Subcutaneous adipose tissue (tissue), 4 donors: ENCODE data around the gene CBX8. TPM values are rescaled to one million over a fixed set of nuclear protein-coding genes. Genes with fewer than 3 reads are reported as not detected.

Experiments
- total RNA-seq, 4 donors: library from RNA; depleted of rRNA; stranded (reverse); fragments of >200 nt; gene quantifications; one replicate each; pipeline ENCODE4 v1.1.0, GENCODE V29; 2016
- TF ChIP-seq, protein P1 (sequence below): fragments of 450-650 bp; IDR thresholded peaks from one replicate; pipeline ENCODE4 v1.5.1; 2016; ENCODE audit warnings: low read depth, mild to moderate bottlenecking, control low read depth, antibody characterized with exemption, moderate library complexity

Gene CBX8
- total RNA-seq, 4 donors from 2014 or later: 0.68 to 3.6 (median 1.5) TPM

DNA sequence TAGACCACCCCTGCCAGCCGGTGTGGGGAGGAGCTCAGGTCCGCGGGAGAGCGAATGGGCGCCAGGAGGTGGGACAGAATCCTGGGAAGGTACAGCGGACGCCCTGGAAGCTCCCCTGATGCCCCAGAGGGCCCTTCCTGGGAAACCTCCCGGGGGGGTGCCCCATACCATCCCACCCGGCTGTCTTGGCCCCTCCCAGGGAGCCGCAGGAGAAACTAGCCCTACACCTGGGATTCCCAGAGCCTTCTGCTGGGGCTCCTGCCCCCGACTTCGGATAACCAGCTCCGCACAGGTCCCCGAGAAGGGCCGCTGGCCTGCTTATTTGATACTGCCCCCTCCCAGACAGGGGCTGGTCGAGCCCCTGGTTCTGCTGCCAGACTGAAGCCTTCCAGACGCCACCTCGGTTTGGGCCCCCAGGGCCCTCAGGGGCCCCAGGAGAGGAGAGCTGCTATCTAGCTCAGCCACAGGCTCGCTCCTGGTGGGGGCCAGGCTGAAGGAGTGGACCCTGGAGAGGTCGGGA is 45.3 kb upstream of the CBX8 start:
- TF ChIP-seq, protein P1, sequence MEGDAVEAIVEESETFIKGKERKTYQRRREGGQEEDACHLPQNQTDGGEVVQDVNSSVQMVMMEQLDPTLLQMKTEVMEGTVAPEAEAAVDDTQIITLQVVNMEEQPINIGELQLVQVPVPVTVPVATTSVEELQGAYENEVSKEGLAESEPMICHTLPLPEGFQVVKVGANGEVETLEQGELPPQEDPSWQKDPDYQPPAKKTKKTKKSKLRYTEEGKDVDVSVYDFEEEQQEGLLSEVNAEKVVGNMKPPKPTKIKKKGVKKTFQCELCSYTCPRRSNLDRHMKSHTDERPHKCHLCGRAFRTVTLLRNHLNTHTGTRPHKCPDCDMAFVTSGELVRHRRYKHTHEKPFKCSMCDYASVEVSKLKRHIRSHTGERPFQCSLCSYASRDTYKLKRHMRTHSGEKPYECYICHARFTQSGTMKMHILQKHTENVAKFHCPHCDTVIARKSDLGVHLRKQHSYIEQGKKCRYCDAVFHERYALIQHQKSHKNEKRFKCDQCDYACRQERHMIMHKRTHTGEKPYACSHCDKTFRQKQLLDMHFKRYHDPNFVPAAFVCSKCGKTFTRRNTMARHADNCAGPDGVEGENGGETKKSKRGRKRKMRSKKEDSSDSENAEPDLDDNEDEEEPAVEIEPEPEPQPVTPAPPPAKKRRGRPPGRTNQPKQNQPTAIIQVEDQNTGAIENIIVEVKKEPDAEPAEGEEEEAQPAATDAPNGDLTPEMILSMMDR: no peak

DNA sequence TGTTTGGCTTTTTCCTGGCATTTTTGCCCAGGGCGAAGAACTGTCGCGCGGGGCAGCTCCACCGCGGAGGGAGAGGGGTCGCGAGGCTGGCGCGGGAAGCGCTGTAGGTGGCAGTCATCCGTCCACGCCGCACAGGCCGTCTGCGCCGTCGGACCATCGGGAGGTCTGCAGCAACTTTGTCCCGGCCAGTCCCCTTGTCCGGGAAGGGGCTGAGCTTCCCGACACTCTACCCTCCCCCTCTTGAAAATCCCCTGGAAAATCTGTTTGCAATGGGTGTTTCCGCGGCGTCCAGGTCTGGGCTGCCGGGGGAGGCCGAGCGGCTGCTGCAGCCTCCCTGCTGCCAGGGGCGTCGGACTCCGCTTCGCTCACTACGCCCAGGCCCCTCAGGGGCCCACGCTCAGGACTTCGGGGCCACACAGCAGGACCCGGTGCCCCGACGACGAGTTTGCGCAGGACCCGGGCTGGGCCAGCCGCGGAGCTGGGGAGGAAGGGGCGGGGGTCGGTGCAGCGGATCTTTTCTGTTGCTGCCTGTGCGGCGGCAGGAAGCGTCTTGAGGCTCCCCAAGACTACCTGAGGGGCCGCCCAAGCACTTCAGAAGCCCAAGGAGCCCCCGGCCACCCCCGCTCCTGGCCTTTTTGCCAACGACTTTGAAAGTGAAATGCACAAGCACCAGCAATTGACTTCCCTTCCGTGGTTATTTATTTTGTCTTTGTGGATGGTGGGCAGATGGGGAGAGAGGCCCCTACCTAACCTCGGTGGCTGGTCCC is 44.7 kb upstream of the CBX8 start:
- TF ChIP-seq, protein P1: no peak

DNA sequence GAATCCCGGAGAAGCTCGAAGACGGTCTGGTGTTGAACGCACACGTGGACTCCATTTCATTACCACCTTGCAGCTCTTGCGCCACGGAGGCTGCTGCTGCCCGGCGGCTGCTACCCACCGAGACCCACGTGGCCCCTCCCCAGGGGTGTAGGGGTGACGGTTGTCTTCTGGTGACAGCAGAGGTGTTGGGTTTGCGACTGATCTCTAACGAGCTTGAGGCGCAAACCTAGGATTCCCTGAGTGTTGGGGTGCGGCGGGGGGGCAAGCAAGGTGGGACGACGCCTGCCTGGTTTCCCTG is 44.1 kb upstream of the CBX8 start:
- TF ChIP-seq, protein P1: no peak

DNA sequence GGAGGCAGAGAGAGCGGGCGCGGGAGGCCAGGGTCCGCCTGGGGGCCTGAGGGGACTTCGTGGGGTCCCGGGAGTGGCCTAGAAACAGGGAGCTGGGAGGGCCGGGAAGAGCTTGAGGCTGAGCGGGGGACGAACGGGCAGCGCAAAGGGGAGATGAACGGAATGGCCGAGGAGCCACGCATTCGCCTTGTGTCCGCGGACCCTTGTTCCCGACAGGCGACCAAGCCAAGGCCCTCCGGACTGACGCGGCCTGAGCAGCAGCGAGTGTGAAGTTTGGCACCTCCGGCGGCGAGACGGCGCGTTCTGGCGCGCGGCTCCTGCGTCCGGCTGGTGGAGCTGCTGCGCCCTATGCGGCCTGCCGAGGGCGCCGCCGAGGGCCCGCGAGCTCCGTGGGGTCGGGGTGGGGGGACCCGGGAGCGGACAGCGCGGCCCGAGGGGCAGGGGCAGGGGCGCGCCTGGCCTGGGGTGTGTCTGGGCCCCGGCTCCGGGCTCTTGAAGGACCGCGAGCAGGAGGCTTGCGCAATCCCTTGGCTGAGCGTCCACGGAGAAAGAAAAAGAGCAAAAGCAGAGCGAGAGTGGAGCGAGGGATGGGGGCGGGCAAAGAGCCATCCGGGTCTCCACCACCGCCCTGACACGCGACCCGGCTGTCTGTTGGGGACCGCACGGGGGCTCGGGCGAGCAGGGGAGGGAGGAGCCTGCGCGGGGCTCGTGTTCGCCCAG is 43.6 kb upstream of the CBX8 start:
- TF ChIP-seq, protein P1: no peak

DNA sequence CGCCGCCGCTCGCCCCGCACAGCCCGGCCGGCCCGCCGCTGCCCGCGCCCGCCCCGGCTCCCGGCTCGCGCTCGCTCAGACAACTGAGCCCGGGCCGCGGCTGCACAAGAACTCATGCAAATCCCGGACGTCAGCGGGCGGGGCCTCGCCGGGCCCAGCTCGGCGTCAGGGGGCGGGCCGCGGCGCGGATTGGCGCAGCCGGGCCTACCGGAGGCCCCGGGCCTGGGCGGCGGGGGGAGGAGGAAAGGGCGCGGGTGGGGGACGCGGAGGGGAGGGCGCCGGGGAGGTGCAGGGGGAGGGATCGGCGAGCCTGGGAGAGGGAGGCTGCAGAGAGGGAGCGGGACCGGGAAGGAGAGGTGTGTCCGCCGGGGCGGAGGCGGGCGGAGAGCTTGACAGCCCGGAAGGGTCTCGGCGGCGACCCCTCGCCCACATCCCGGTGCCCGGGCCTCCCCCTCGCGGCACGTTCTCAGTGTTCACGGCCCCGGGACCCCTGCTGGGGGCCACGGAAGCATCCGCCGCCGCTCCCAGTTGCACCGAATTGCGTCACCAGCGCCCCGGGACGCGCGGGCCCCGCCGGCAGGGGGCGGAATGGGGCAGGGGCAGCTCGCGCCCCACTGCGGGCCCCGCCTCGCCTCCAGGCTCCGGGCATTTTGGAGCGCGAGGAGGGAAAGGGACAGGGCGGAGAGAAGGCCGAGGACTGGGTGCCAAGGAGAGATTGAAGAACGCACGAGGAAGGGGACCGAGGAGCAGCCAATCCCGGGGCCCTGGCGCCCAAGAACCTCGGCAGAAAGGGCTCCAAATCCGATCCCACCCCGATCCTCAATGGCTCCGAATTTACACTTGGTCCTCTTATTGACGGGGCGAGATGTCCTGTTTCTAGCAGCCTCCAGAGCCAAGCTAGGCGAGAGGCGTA is 42.7 kb upstream of the CBX8 start, which contains the start of gene CBX4:
Gene CBX4, minus strand, starts transcription at position 85 of the 913 bp plus-strand sequence. CDS start 189 bp downstream, outside the sequence.
- TF ChIP-seq, protein P1: no peak

DNA sequence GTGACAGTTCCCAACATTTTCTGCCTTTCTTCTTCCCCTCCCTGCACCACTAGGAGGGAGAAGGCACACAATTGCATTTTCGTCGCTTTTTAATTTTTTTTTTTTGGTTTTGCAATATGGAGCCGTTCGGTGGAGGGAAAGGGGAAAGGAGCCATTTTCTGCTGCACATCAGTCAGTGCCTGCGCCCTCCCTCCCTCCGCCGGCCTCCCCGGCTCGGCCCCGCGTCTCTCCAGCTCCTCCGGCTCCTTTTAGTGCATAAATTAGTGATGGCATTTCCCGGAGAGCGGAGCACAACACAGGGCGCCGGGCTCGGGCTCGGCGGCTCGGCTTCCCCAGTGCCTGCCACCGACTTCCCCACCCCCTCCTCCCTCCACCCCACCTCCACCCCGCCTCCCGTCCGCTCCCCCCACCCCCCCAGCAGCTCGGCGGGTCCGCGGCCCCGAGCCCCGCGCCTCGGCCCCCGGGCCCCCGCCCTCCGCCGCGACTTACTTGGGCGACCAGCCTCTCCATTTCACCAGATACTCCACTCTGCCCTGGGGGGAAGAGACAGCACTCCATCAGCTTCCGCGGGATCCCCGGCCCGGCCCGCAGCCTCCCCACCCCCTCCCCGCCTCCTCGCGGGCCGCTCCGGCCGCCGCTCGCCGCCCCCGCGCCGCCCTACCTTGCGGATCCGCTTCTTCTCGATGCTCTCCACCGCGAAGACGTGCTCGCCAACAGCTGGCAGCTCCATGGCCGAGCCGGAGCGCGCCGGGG is 41.8 kb upstream of the CBX8 start:
- TF ChIP-seq, protein P1: no peak
